SK-N-SH (cell line): ENCODE measurements around the gene NCOA4. TPM values are rescaled to one million over a fixed set of nuclear protein-coding genes. Genes with fewer than 3 reads are reported as not detected.

Experiments used
- CTCF ChIA-PET: fragments of 300-600, 350-600 bp; formaldehyde crosslinking; extraction: SDS; loops from one replicate; lab custom pipeline; 2021; lab: Yijun Ruan, JAX
- POLR2A ChIA-PET: fragments of 350-600 bp; sonication (Branson Sonifier 250); formaldehyde crosslinking; extraction: SDS; loops from one replicate; lab custom pipeline; 2020; ENCODE audit warnings: antibody characterized with exemption, inconsistent platforms; lab: Yijun Ruan, JAX
- DNase-seq: peaks from one replicate; pipeline ENCODE4 v3.0.0; 2012
- H2AFZ ChIP-seq: fragments of 200-600 bp; sonication (generic); 2 replicates; pipeline ENCODE4 v1.8.1; 2016; ENCODE audit warnings: antibody characterized with exemption, mild to moderate bottlenecking, low read depth
- H3F3A ChIP-seq: fragments of 200-600 bp; sonication (generic); replicated peaks from 2 replicates; pipeline ENCODE3; 2016; ENCODE audit warnings: antibody characterized with exemption, mild to moderate bottlenecking; ENCODE audit not compliant: insufficient read depth
- H3K27ac ChIP-seq, 2 experiments: fragments of 200-500 bp in 1 of 2; fragments of 200-600 bp in 1 of 2; sonication (Bioruptor generic) in 1 of 2; sonication (generic), shearing (Covaris generic) in 1 of 2; 2 replicates each; pipeline versions ENCODE4 v1.5.1 to v1.6.1; 2014 to 2016; ENCODE audit warnings: low read depth in 2 of 2, inconsistent platforms in 1 of 2, low read length in 1 of 2, mild to moderate bottlenecking in 1 of 2, mixed read lengths in 1 of 2
- H3K27me3 ChIP-seq: fragments of 200-600 bp; sonication (generic), shearing (Covaris generic); 2 replicates; pipeline ENCODE4 v1.6.1; 2016; ENCODE audit warnings: mixed run types; ENCODE audit not compliant: insufficient read depth
- H3K36me3 ChIP-seq, 2 experiments: fragments of 200-500 bp in 1 of 2; fragments of 200-600 bp in 1 of 2; sonication (Bioruptor generic) in 1 of 2; sonication (generic) in 1 of 2; replicated peaks in 1 of 2; 2 replicates each; pipeline versions ENCODE3 to v1.5.1; 2014 to 2016; ENCODE audit warnings: low read length in 1 of 2, mild to moderate bottlenecking in 1 of 2; ENCODE audit not compliant: insufficient read depth in 2 of 2, control insufficient read depth in 1 of 2
- H3K4me1 ChIP-seq, 2 experiments: fragments of 200-500 bp in 1 of 2; fragments of 200-600 bp in 1 of 2; sonication (Bioruptor generic) in 1 of 2; sonication (generic), shearing (Covaris generic) in 1 of 2; 2 replicates each; pipeline versions ENCODE4 v1.5.1 to v1.6.1; 2014 to 2016; ENCODE audit warnings: low read depth in 1 of 2, low read length in 1 of 2, mixed run types in 1 of 2; ENCODE audit not compliant: insufficient read depth in 2 of 2, control insufficient read depth in 1 of 2
- H3K4me2 ChIP-seq: fragments of 200-600 bp; sonication (generic), shearing (Covaris generic); 2 replicates; pipeline ENCODE4 v1.6.1; 2017; ENCODE audit warnings: mixed run types
- H3K4me3 ChIP-seq, 2 experiments: fragments of 200-500 bp in 1 of 2; fragments of 200-600 bp in 1 of 2; sonication (Bioruptor generic) in 1 of 2; sonication (generic), shearing (Covaris generic) in 1 of 2; 2 replicates each; pipeline versions ENCODE4 v1.5.1 to v1.8.1; 2014 to 2016; ENCODE audit warnings: low read depth in 2 of 2, inconsistent platforms in 1 of 2, low read length in 1 of 2, mild to moderate bottlenecking in 1 of 2, mixed read lengths in 1 of 2, moderate library complexity in 1 of 2
- H3K79me2 ChIP-seq: fragments of 200-600 bp; sonication (generic); 2 replicates; pipeline ENCODE4 v1.8.1; 2017; ENCODE audit warnings: mild to moderate bottlenecking; ENCODE audit not compliant: insufficient read depth
- H3K9ac ChIP-seq: fragments of 200-600 bp; sonication (generic); 2 replicates; pipeline ENCODE4 v1.6.1; 2017; ENCODE audit warnings: mixed run types
- H3K9me2 ChIP-seq: fragments of 200-600 bp; sonication (generic); 2 replicates; pipeline ENCODE4 v1.6.1; 2017; ENCODE audit warnings: mixed run types
- H3K9me3 ChIP-seq: fragments of 200-600 bp; sonication (generic); 2 replicates; pipeline ENCODE4 v1.6.1; 2017; ENCODE audit warnings: mixed run types, mild to moderate bottlenecking, moderate library complexity
- H4K20me1 ChIP-seq: fragments of 200-600 bp; sonication (generic); 2 replicates; pipeline ENCODE4 v1.6.1; 2017; ENCODE audit warnings: mild to moderate bottlenecking, mixed run types; ENCODE audit not compliant: insufficient read depth
- CHD2 ChIP-seq: fragments of 150-350 bp; IDR thresholded peaks from 2 replicates; pipeline ENCODE4 v1.6.1; 2018; ENCODE audit warnings: low read length; ENCODE audit not compliant: partially characterized antibody
- CTCF ChIP-seq: fragments of 200-600 bp; sonication (generic); IDR thresholded peaks from 2 replicates; pipeline ENCODE4 v1.6.1; 2017; ENCODE audit warnings: antibody characterized with exemption, mild to moderate bottlenecking, moderate library complexity
- FOXJ3 ChIP-seq: sonication (generic); formaldehyde crosslinking; IDR thresholded peaks from 2 replicates; pipeline ENCODE4 v1.5.1; 2020; ENCODE audit warnings: mild to moderate bottlenecking, missing genetic modification reagents
- IRF3 ChIP-seq: fragments of 150-350 bp; IDR thresholded peaks from 2 replicates; pipeline ENCODE4 v1.6.1; 2016; ENCODE audit warnings: mild to moderate bottlenecking, low read depth, low read length
- MEF2A ChIP-seq: IDR thresholded peaks from 2 replicates; pipeline ENCODE4 v1.4.0; 2012; ENCODE audit warnings: low read depth, borderline replicate concordance
- NRF1 ChIP-seq: IDR thresholded peaks from 2 replicates; pipeline ENCODE4 v1.6.1; 2012; ENCODE audit warnings: low read depth, mild to moderate bottlenecking, low read length
- POLR2AphosphoS5 ChIP-seq: IDR thresholded peaks from 2 replicates; pipeline ENCODE4 v1.6.1; 2012; ENCODE audit warnings: low read depth, low read length
- RCOR1 ChIP-seq: fragments of 150-350 bp; IDR thresholded peaks from 2 replicates; pipeline ENCODE4 v1.6.1; 2017; ENCODE audit warnings: antibody characterized with exemption, low read length
- REST ChIP-seq: IDR thresholded peaks from 2 replicates; pipeline ENCODE4 v1.6.1; 2012; ENCODE audit warnings: mild to moderate bottlenecking, low read depth, low read length, moderate library complexity
- RXRA ChIP-seq: IDR thresholded peaks from 2 replicates; pipeline ENCODE4 v1.4.0; 2012; ENCODE audit warnings: low read depth, mild to moderate bottlenecking, borderline replicate concordance
- TAF1 ChIP-seq: IDR thresholded peaks from 2 replicates; pipeline ENCODE4 v1.6.1; 2012; ENCODE audit warnings: low read depth, mild to moderate bottlenecking, low read length, moderate library complexity, borderline replicate concordance
- TEAD4 ChIP-seq: IDR thresholded peaks from 2 replicates; pipeline ENCODE4 v1.4.0; 2012; ENCODE audit warnings: mild to moderate bottlenecking, borderline replicate concordance; ENCODE audit not compliant: insufficient read depth
- USF1 ChIP-seq: IDR thresholded peaks from 2 replicates; pipeline ENCODE4 v1.4.0; 2012; ENCODE audit warnings: low read depth, borderline replicate concordance
- USF2 ChIP-seq: fragments of 150-350 bp; IDR thresholded peaks from 2 replicates; pipeline ENCODE4 v1.6.1; 2017; ENCODE audit warnings: antibody characterized with exemption, low read length, low read depth, borderline replicate concordance
- YY1 ChIP-seq: IDR thresholded peaks from 2 replicates; pipeline ENCODE4 v1.4.0; 2012; ENCODE audit warnings: low read depth, mild to moderate bottlenecking
- ZBTB33 ChIP-seq: IDR thresholded peaks from 2 replicates; pipeline ENCODE4 v1.4.0; 2012; ENCODE audit warnings: low read depth, borderline replicate concordance
- WGBS: methylation state at CpG from one replicate; pipeline ENCODE4 v1.1.6; 2017; ENCODE audit warnings: low lambda C conversion rate; 5-methylcytosine and 5-hydroxymethylcytosine counted together
- polyA plus RNA-seq, 3 experiments: library from polyadenylated mRNA; depleted of rRNA; stranded (reverse); fragments of >200 nt; gene quantifications; 2 replicates each; pipeline ENCODE4 v1.2.3, GENCODE V29; 2012

NCOA4 gene
- polyA plus RNA-seq, 1 of the 3 experiments (the other 2 are of a cell fraction): 30.3 TPM

GRCh38 chr10:46001187-46001756, 29.2 kb downstream of the NCOA4 start:
- TF ChIP-seq POLR2AphosphoS5 (no peak), FOXJ3 (CRISPR knock-in tag) (no peak), RXRA (no peak), NRF1 (no peak), USF1 (no peak), MEF2A (no peak)
- Histone ChIP-seq H3K9me3 (no peaks in the 10 kb centered on the region), H3K36me3 (peaks cover 58 to 76% of the 10 kb centered on the region in 2 experiments), H3K27ac (no peak overlapping the region), H3K4me1 (no peaks in the 10 kb centered on the region; a peak in 1 of 4 replicates), H3K4me3 (no peak overlapping the region), H3K9me2 (no peaks in the 10 kb centered on the region), H3K4me2 (no peak overlapping the region), H3F3A (peaks cover 35% of the 10 kb centered on the region), H4K20me1 (peaks cover 8% of the 10 kb centered on the region; the same call in 1 of the 2 replicates), H3K79me2 (peaks cover 21% of the 10 kb centered on the region), H3K9ac (no peak overlapping the region), H2AFZ (no peak overlapping the region), H3K27me3 (no peaks in the 10 kb centered on the region)
- ChIA-PET POLR2A (no interaction called here), CTCF (interaction anchor here (2.1 kb wide), 1 partner anchor 27 kb away, joined by 6 read pairs; no protein-coding TSS in a partner anchor)
- 86% methylated on average over 5 of the region's 5 CpGs for WGBS
- DNase-seq: no peak

GRCh38 chr10:46000538-46000937, 29.9 kb downstream of the NCOA4 start:
- peaks cover 21% of the 10 kb centered on the region for H3K79me2 ChIP-seq
- POLR2A ChIA-PET: no interaction called here
- no peak overlapping the region for H3K27ac ChIP-seq
- H4K20me1 ChIP-seq: peaks cover 4% of the 10 kb centered on the region; the same call in 1 of the 2 replicates
- no peaks in the 10 kb centered on the region for H3K9me3 ChIP-seq
- WGBS: 93% methylated on average over 1 of the region's 1 CpG
- DNase-seq: no peak
- H3K27me3 ChIP-seq: no peaks in the 10 kb centered on the region
- peaks cover 27% of the 10 kb centered on the region for H3F3A ChIP-seq
- no peaks in the 10 kb centered on the region for H3K9me2 ChIP-seq
- H3K9ac ChIP-seq: no peak overlapping the region
- H2AFZ ChIP-seq: no peak overlapping the region
- CTCF ChIA-PET: interaction anchor here (2.1 kb wide), 1 partner anchor 28 kb away, joined by 6 read pairs; no protein-coding TSS in a partner anchor
- H3K4me3 ChIP-seq: no peak overlapping the region
- H3K4me2 ChIP-seq: no peak overlapping the region
- H3K36me3 ChIP-seq: peaks cover 51 to 70% of the 10 kb centered on the region in 2 experiments
- H3K4me1 ChIP-seq: no peaks in the 10 kb centered on the region; a peak in 1 of 4 replicates
- no peak for TF ChIP-seq CHD2
- no peak for TF ChIP-seq ZBTB33
- no peak for TF ChIP-seq IRF3
- TF ChIP-seq RCOR1: no peak
- TF ChIP-seq CTCF: no peak
- no peak for TF ChIP-seq YY1
- TF ChIP-seq FOXJ3 (CRISPR knock-in tag): no peak
- no peak for TF ChIP-seq USF2
- TF ChIP-seq TAF1: no peak
- no peak for TF ChIP-seq REST
- no peak for TF ChIP-seq TEAD4
